GM23338 (cell line): Measurements from ENCODE around the gene CGA. TPM values are rescaled to one million over a fixed set of nuclear protein-coding genes. Genes with fewer than 3 reads are reported as not detected.

ENCODE experiments used
- ATAC-seq: fragments of 200-7000 bp; cut with Tn5 transposase; 3 replicates; pipeline ENCODE4 v1.9.1; 2020
- DNase-seq: peaks from one replicate; pipeline ENCODE4 v3.0.0-alpha.2; 2015; ENCODE audit warnings: low spot score
- H2AFZ ChIP-seq: fragments of 200-600 bp; sonication (generic); 2 replicates; pipeline ENCODE4 v1.8.0; 2016; ENCODE audit warnings: antibody characterized with exemption, mild to moderate bottlenecking, moderate library complexity
- H3F3A ChIP-seq: fragments of 200-600 bp; sonication (generic); replicated peaks from 2 replicates; pipeline ENCODE4 v1.8.0; 2017; ENCODE audit warnings: antibody characterized with exemption, mixed run types, low read depth
- H3K27ac ChIP-seq: fragments of 200-600 bp; sonication (generic); 2 replicates; pipeline ENCODE4 v1.6.1; 2016; ENCODE audit warnings: low read depth
- H3K27me3 ChIP-seq: fragments of 200-600 bp; sonication (generic); 2 replicates; pipeline ENCODE4 v1.8.0; 2016; ENCODE audit warnings: mild to moderate bottlenecking, mixed run types, moderate library complexity; ENCODE audit not compliant: insufficient read depth
- H3K36me3 ChIP-seq: fragments of 200-600 bp; sonication (generic); 2 replicates; pipeline ENCODE4 v1.8.0; 2016; ENCODE audit warnings: mild to moderate bottlenecking; ENCODE audit not compliant: insufficient read depth
- H3K4me1 ChIP-seq: fragments of 200-600 bp; sonication (generic); 2 replicates; pipeline ENCODE4 v1.8.0; 2016; ENCODE audit warnings: mild to moderate bottlenecking, moderate library complexity; ENCODE audit not compliant: insufficient read depth
- H3K4me2 ChIP-seq: fragments of 200-600 bp; sonication (generic); 2 replicates; pipeline ENCODE4 v1.7.1; 2017; ENCODE audit warnings: mixed run types
- H3K4me3 ChIP-seq: fragments of 200-600 bp; sonication (generic); 2 replicates; pipeline ENCODE4 v1.6.1; 2016; ENCODE audit warnings: mixed run types
- H3K79me2 ChIP-seq: fragments of 200-600 bp; sonication (generic); replicated peaks from 2 replicates; pipeline ENCODE4 v1.8.0; 2017; ENCODE audit warnings: mild to moderate bottlenecking; ENCODE audit not compliant: insufficient read depth
- H3K9me2 ChIP-seq: fragments of 200-600 bp; sonication (generic); 2 replicates; pipeline ENCODE4 v1.8.0; 2017; ENCODE audit not compliant: insufficient read depth
- H4K20me1 ChIP-seq: fragments of 200-600 bp; sonication (generic); replicated peaks from 2 replicates; pipeline ENCODE4 v1.8.0; 2017; ENCODE audit warnings: mild to moderate bottlenecking; ENCODE audit not compliant: insufficient read depth
- H3K27ac Mint-ChIP-seq: 2 replicates; pipeline ENCODE4 v1.8.0; 2020; ENCODE audit warnings: inconsistent platforms, mild to moderate bottlenecking, moderate library complexity, mixed read lengths
- H3K27me3 Mint-ChIP-seq: 3 replicates; pipeline ENCODE4 v1.8.0; 2022; ENCODE audit warnings: low read depth, mild to moderate bottlenecking, moderate library complexity, mixed read lengths, inconsistent platforms; ENCODE audit not compliant: insufficient read depth, poor library complexity
- H3K36me3 Mint-ChIP-seq: 3 replicates; pipeline ENCODE4 v1.8.0; 2021; ENCODE audit warnings: low read depth, mild to moderate bottlenecking, inconsistent platforms, moderate library complexity, mixed read lengths
- H3K4me1 Mint-ChIP-seq: 3 replicates; pipeline ENCODE4 v1.8.0; 2020; ENCODE audit warnings: mild to moderate bottlenecking, inconsistent platforms, mixed read lengths
- H3K4me3 Mint-ChIP-seq: 3 replicates; pipeline ENCODE4 v1.8.0; 2021; ENCODE audit warnings: moderate library complexity, mild to moderate bottlenecking, inconsistent platforms, mixed read lengths
- H3K9me3 Mint-ChIP-seq: 3 replicates; pipeline ENCODE4 v1.8.0; 2020; ENCODE audit warnings: moderate library complexity, mild to moderate bottlenecking, inconsistent platforms, mixed read lengths
- CTCF ChIP-seq, 2 experiments: fragments of 200-600 bp in 1 of 2; sonication (generic) in 1 of 2; conservative IDR thresholded peaks; 2 replicates each; pipeline versions ENCODE4 v1.5.1 to v1.6.1; 2016 to 2017; ENCODE audit warnings: antibody characterized with exemption in 2 of 2, low read depth in 2 of 2, mild to moderate bottlenecking in 2 of 2, moderate library complexity in 1 of 2
- EZH2 ChIP-seq: fragments of 200-600 bp; sonication (generic); IDR thresholded peaks from one replicate; pipeline ENCODE4 v1.8.0; 2017; ENCODE audit warnings: antibody characterized with exemption, mild to moderate bottlenecking, low read depth; ENCODE audit not compliant: unreplicated experiment
- EZH2phosphoT487 ChIP-seq: fragments of 200-600 bp; sonication (generic); IDR thresholded peaks from one replicate; pipeline ENCODE4 v1.8.1; 2018; ENCODE audit warnings: antibody characterized with exemption; ENCODE audit not compliant: unreplicated experiment
- JUNB ChIP-seq: IDR thresholded peaks from one replicate; pipeline ENCODE4 v1.6.1; 2016; ENCODE audit warnings: antibody characterized with exemption; ENCODE audit not compliant: unreplicated experiment
- NANOG ChIP-seq: IDR thresholded peaks from 2 replicates; pipeline ENCODE4 v1.6.1; 2016; ENCODE audit warnings: antibody characterized with exemption, borderline replicate concordance
- POLR2AphosphoS5 ChIP-seq: IDR thresholded peaks from 2 replicates; pipeline ENCODE4 v1.6.1; 2016; ENCODE audit warnings: antibody characterized with exemption, low read depth
- ZNF462 ChIP-seq: fragments of 250-450 bp; sonication (Bioruptor Pico); IDR thresholded peaks from 2 replicates; pipeline ENCODE4 v1.5.0; 2020; ENCODE audit warnings: mild to moderate bottlenecking, moderate library complexity
- polyA plus RNA-seq: library from polyadenylated mRNA; unstranded; fragments of >200 nt; fragmentation: Nextera tagmentation; extraction: Ambion mirVana; gene quantifications from 2 replicates; pipeline ENCODE4 v1.2.1, GENCODE V29; 2016
- total RNA-seq: library from RNA; depleted of rRNA; stranded (reverse); fragments of >200 nt; shearing (Covaris generic); gene quantifications from 2 replicates; pipeline ENCODE4 v1.2.3, GENCODE V29; 2014

Gene CGA
- total and polyA plus RNA-seq, 2 experiments from 2014 or later = not detected

GRCh38 chr6:87136963-87137362 is 42.1 kb upstream of the CGA start (continued):
- TF ChIP-seq ZNF462 (CRISPR knock-in tag) = no peak
- TF ChIP-seq JUNB = no peak
- TF ChIP-seq CTCF (conservative IDR thresholded peaks at IDR 0.05; ENCODE audit: low read depth in 2 of 2) = no peak

GRCh38 chr6:87127737-87128136 is 32.8 kb upstream of the CGA start:
- no peak overlapping the region for H3K4me3 ChIP-seq
- no peaks in the 10 kb centered on the region for H3K27me3 ChIP-seq
- H3F3A ChIP-seq = peaks cover 5% of the 10 kb centered on the region; the same call in 1 of the 2 replicates
- no peaks in the 10 kb centered on the region for H3K36me3 Mint-ChIP-seq
- ATAC-seq (no peak), DNase-seq (no peak)
- peaks cover 2% of the 10 kb centered on the region for H3K27me3 Mint-ChIP-seq
- H3K27ac Mint-ChIP-seq = no peak overlapping the region
- no peaks in the 10 kb centered on the region for H3K9me2 ChIP-seq
- no peak overlapping the region for H2AFZ ChIP-seq
- no peak overlapping the region for H3K4me3 Mint-ChIP-seq
- H3K36me3 ChIP-seq = no peaks in the 10 kb centered on the region
- no peak overlapping the region for H3K4me2 ChIP-seq
- no peaks in the 10 kb centered on the region for H4K20me1 ChIP-seq
- H3K9me3 Mint-ChIP-seq = no peaks in the 10 kb centered on the region; the same call in 2 of the 3 replicates
- H3K4me1 ChIP-seq = no peaks in the 10 kb centered on the region
- H3K79me2 ChIP-seq = no peaks in the 10 kb centered on the region
- no peaks in the 10 kb centered on the region; the same call in 2 of the 3 replicates for H3K4me1 Mint-ChIP-seq
- no peak overlapping the region for H3K27ac ChIP-seq
- no peak for TF ChIP-seq POLR2AphosphoS5
- no peak for TF ChIP-seq EZH2phosphoT487
- TF ChIP-seq NANOG = no peak
- TF ChIP-seq CTCF (conservative IDR thresholded peaks at IDR 0.05; ENCODE audit: low read depth in 2 of 2) = no peak
- TF ChIP-seq EZH2 = no peak
- TF ChIP-seq JUNB = no peak
